ENCODE results near the gene ACKR3. TPM values are rescaled to one million over a fixed set of nuclear protein-coding genes. Genes with fewer than 3 reads are reported as not detected.

The ACKR3 gene
- total RNA-seq, 1 donor from 2014 or later: 1.2 TPM

DNA sequence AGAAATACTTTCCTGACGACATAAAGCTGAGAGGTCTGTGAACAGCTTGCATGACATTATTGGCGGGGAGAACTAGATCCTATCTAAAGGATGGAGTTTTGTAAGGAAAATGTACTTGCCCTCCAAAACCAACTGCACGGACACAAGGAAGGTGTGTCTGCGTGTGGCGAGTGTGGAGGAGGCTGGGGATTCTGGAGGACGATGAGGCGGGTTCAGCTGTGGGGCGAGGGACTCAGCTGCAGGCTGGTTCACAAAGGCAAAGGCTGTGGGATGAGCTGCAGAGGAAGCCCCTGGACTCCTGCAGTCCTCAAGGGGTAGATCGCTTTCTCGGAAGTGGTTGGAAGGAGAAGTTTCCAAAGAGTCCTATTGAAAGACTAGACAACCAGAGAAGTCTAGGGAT lies 48.2 kb downstream of the ACKR3 start:
- peaks cover 16% of the 10 kb centered on the region for H3K9me3 Mint-ChIP-seq (ENCODE audit: unreplicated experiment)
- TF ChIP-seq, protein P1, sequence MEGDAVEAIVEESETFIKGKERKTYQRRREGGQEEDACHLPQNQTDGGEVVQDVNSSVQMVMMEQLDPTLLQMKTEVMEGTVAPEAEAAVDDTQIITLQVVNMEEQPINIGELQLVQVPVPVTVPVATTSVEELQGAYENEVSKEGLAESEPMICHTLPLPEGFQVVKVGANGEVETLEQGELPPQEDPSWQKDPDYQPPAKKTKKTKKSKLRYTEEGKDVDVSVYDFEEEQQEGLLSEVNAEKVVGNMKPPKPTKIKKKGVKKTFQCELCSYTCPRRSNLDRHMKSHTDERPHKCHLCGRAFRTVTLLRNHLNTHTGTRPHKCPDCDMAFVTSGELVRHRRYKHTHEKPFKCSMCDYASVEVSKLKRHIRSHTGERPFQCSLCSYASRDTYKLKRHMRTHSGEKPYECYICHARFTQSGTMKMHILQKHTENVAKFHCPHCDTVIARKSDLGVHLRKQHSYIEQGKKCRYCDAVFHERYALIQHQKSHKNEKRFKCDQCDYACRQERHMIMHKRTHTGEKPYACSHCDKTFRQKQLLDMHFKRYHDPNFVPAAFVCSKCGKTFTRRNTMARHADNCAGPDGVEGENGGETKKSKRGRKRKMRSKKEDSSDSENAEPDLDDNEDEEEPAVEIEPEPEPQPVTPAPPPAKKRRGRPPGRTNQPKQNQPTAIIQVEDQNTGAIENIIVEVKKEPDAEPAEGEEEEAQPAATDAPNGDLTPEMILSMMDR (IDR thresholded peaks at IDR 0.05; ENCODE audit: partially characterized antibody, unreplicated experiment): no peak
- H3K36me3 Mint-ChIP-seq (ENCODE audit: unreplicated experiment): no peaks in the 10 kb centered on the region
- H3K4me1 Mint-ChIP-seq (ENCODE audit: low read depth, unreplicated experiment): peaks cover 29% of the 10 kb centered on the region
- H3K27me3 Mint-ChIP-seq (ENCODE audit: unreplicated experiment): peaks cover 7% of the 10 kb centered on the region
- no peak overlapping the region for H3K27ac Mint-ChIP-seq (ENCODE audit: unreplicated experiment)
- H3K4me3 Mint-ChIP-seq (ENCODE audit: unreplicated experiment): no peak overlapping the region
- DNase-seq: no peak

DNA sequence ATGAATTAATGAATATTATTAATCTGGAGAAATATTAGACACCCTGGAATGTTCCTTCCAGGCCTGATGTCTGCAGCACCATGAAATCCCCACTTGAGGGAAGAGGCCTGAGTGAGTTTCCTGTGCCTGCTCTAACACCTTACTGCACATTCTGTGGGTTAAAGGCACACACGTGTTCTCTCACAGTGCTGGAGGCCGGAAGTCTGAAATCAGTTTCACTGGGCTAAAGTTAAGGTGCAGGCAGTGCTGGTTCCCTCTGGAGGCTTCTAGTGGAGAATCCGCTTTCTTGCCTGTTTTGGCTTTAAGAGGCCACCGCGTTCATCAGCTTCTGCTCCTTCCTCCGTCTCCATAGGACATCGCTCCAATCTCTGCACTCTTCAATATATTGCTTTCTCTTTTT lies 48.7 kb downstream of the ACKR3 start:
- no peak for DNase-seq

DNA sequence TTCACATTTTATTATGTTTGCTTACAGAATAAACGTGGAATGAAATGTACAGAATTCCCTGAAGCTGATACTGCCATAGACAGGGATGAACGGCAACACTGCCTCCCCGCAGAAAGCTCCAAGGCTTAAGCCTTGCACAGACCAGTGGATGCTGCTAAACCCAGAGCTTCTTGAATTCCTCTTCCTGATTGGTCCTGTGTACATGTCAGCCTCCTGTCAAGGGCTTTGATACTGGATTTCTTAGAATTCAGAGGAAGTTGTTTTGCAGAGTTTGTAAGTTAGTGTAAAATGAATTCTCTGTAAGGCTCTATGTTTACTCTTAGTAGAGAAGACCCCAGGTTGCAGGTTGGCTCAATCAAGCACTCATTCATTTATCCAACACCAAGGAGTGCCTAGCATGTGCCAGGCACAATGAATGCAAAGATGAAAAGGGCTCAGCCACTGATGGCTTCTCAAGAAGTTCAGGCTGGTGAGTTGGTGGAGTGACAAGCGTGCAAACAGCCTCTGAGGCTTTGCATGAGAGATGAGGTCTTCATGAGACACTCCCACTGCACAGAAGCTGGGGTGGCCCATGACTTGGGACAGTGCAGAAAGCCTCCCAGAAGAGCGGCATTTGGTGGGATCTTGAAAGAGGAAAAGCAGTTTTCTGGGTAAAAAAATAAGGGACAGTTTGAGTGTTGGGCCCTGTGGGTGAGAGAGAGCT lies 50.4 kb downstream of the ACKR3 start:
- TF ChIP-seq, protein P1 (IDR thresholded peaks at IDR 0.05; ENCODE audit: partially characterized antibody, unreplicated experiment): no peak
- Mint-ChIP-seq H3K4me1 (ENCODE audit: low read depth, unreplicated experiment) (peaks cover 10% of the 10 kb centered on the region), H3K27me3 (ENCODE audit: unreplicated experiment) (peaks cover 4% of the 10 kb centered on the region), H3K27ac (ENCODE audit: unreplicated experiment) (no peak overlapping the region), H3K36me3 (ENCODE audit: unreplicated experiment) (no peaks in the 10 kb centered on the region), H3K4me3 (ENCODE audit: unreplicated experiment) (no peak overlapping the region), H3K9me3 (ENCODE audit: unreplicated experiment) (peaks cover 5% of the 10 kb centered on the region)
- no peak for DNase-seq

More for the DNA sequence above, 48.7 kb downstream of the ACKR3 start:
- TF ChIP-seq, protein P1 (IDR thresholded peaks at IDR 0.05; ENCODE audit: partially characterized antibody, unreplicated experiment): no peak
- Mint-ChIP-seq H3K27ac (ENCODE audit: unreplicated experiment) (no peak overlapping the region), H3K27me3 (ENCODE audit: unreplicated experiment) (peaks cover 7% of the 10 kb centered on the region), H3K4me1 (ENCODE audit: low read depth, unreplicated experiment) (peaks cover 24% of the 10 kb centered on the region), H3K4me3 (ENCODE audit: unreplicated experiment) (no peak overlapping the region), H3K36me3 (ENCODE audit: unreplicated experiment) (no peaks in the 10 kb centered on the region), H3K9me3 (ENCODE audit: unreplicated experiment) (peaks cover 16% of the 10 kb centered on the region)

DNA sequence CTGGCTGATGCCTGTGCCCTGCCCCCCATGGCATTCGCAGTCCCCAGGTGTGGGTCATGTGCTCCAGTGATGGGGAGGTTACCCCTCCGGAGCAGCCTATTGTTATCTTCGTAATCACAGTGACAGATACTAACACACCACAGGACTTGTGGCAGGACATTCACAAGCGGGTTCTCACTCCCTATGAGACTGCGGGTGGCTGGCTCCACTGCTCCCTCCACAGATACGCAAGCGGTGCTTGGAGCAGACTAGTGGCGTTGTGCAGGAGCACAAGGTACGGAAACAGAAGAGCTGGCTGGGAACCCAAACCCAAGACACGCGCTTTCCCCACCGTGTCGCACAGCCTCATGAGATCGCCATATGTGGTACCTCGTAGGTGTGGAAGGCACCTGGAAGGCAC lies 52.2 kb downstream of the ACKR3 start:
- H3K36me3 Mint-ChIP-seq (ENCODE audit: unreplicated experiment): peaks cover 4% of the 10 kb centered on the region
- TF ChIP-seq, protein P1 (IDR thresholded peaks at IDR 0.05; ENCODE audit: partially characterized antibody, unreplicated experiment): no peak
- DNase-seq: no peak
- no peak overlapping the region for H3K27ac Mint-ChIP-seq (ENCODE audit: unreplicated experiment)
- no peaks in the 10 kb centered on the region for H3K9me3 Mint-ChIP-seq (ENCODE audit: unreplicated experiment)
- peaks cover 6% of the 10 kb centered on the region for H3K4me1 Mint-ChIP-seq (ENCODE audit: low read depth, unreplicated experiment)
- no peak overlapping the region for H3K4me3 Mint-ChIP-seq (ENCODE audit: unreplicated experiment)
- peaks cover 5% of the 10 kb centered on the region for H3K27me3 Mint-ChIP-seq (ENCODE audit: unreplicated experiment)

DNA sequence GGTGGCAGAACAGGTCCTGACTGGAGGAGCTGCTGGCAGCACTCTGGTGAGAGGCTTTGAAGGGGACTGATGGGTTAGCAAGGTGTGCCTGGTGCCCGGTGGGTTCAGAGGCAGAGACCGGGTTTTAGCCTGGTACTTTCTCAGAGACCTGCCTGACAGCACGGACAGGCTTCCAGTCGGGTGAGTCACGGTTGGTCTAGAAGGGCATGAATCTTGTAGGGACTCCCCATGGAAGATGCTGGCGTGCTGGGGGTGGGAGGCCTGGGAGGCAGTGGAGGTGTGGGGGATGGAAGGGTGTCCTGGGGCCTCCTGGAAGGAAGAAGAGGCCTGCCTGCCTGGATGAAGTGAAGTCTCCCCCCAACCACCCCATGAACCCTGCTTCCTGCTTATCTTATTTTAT lies 52.6 kb downstream of the ACKR3 start:
- H3K36me3 Mint-ChIP-seq (ENCODE audit: unreplicated experiment): peaks cover 4% of the 10 kb centered on the region
- H3K4me1 Mint-ChIP-seq (ENCODE audit: low read depth, unreplicated experiment): peaks cover 6% of the 10 kb centered on the region
- TF ChIP-seq, protein P1 (IDR thresholded peaks at IDR 0.05; ENCODE audit: partially characterized antibody, unreplicated experiment): no peak
- H3K4me3 Mint-ChIP-seq (ENCODE audit: unreplicated experiment): no peak overlapping the region
- H3K27ac Mint-ChIP-seq (ENCODE audit: unreplicated experiment): no peak overlapping the region
- H3K9me3 Mint-ChIP-seq (ENCODE audit: unreplicated experiment): no peaks in the 10 kb centered on the region
- H3K27me3 Mint-ChIP-seq (ENCODE audit: unreplicated experiment): peaks cover 5% of the 10 kb centered on the region
- DNase-seq: no peak

Measured in glutamatergic neuron (in vitro differentiated cells).